GM23338 (cell line): ENCODE measurements around the gene ATP5F1B. TPM values are rescaled to one million over a fixed set of nuclear protein-coding genes. Genes with fewer than 3 reads are reported as not detected.

Source experiments
- ATAC-seq: fragments of 200-7000 bp; cut with Tn5 transposase; 3 replicates; pipeline ENCODE4 v1.9.1; 2020
- DNase-seq: peaks from one replicate; pipeline ENCODE4 v3.0.0-alpha.2; 2015; ENCODE audit warnings: low spot score
- H2AFZ ChIP-seq: fragments of 200-600 bp; sonication (generic); 2 replicates; pipeline ENCODE4 v1.8.0; 2016; ENCODE audit warnings: antibody characterized with exemption, mild to moderate bottlenecking, moderate library complexity
- H3F3A ChIP-seq: fragments of 200-600 bp; sonication (generic); replicated peaks from 2 replicates; pipeline ENCODE4 v1.8.0; 2017; ENCODE audit warnings: antibody characterized with exemption, mixed run types, low read depth
- H3K27ac ChIP-seq: fragments of 200-600 bp; sonication (generic); 2 replicates; pipeline ENCODE4 v1.6.1; 2016; ENCODE audit warnings: low read depth
- H3K27me3 ChIP-seq: fragments of 200-600 bp; sonication (generic); 2 replicates; pipeline ENCODE4 v1.8.0; 2016; ENCODE audit warnings: mild to moderate bottlenecking, mixed run types, moderate library complexity; ENCODE audit not compliant: insufficient read depth
- H3K36me3 ChIP-seq: fragments of 200-600 bp; sonication (generic); 2 replicates; pipeline ENCODE4 v1.8.0; 2016; ENCODE audit warnings: mild to moderate bottlenecking; ENCODE audit not compliant: insufficient read depth
- H3K4me1 ChIP-seq: fragments of 200-600 bp; sonication (generic); 2 replicates; pipeline ENCODE4 v1.8.0; 2016; ENCODE audit warnings: mild to moderate bottlenecking, moderate library complexity; ENCODE audit not compliant: insufficient read depth
- H3K4me2 ChIP-seq: fragments of 200-600 bp; sonication (generic); 2 replicates; pipeline ENCODE4 v1.7.1; 2017; ENCODE audit warnings: mixed run types
- H3K4me3 ChIP-seq: fragments of 200-600 bp; sonication (generic); 2 replicates; pipeline ENCODE4 v1.6.1; 2016; ENCODE audit warnings: mixed run types
- H3K79me2 ChIP-seq: fragments of 200-600 bp; sonication (generic); replicated peaks from 2 replicates; pipeline ENCODE4 v1.8.0; 2017; ENCODE audit warnings: mild to moderate bottlenecking; ENCODE audit not compliant: insufficient read depth
- H3K9me2 ChIP-seq: fragments of 200-600 bp; sonication (generic); 2 replicates; pipeline ENCODE4 v1.8.0; 2017; ENCODE audit not compliant: insufficient read depth
- H4K20me1 ChIP-seq: fragments of 200-600 bp; sonication (generic); replicated peaks from 2 replicates; pipeline ENCODE4 v1.8.0; 2017; ENCODE audit warnings: mild to moderate bottlenecking; ENCODE audit not compliant: insufficient read depth
- H3K27ac Mint-ChIP-seq: 2 replicates; pipeline ENCODE4 v1.8.0; 2020; ENCODE audit warnings: inconsistent platforms, mild to moderate bottlenecking, moderate library complexity, mixed read lengths
- H3K27me3 Mint-ChIP-seq: 3 replicates; pipeline ENCODE4 v1.8.0; 2022; ENCODE audit warnings: low read depth, mild to moderate bottlenecking, moderate library complexity, mixed read lengths, inconsistent platforms; ENCODE audit not compliant: insufficient read depth, poor library complexity
- H3K36me3 Mint-ChIP-seq: 3 replicates; pipeline ENCODE4 v1.8.0; 2021; ENCODE audit warnings: low read depth, mild to moderate bottlenecking, inconsistent platforms, moderate library complexity, mixed read lengths
- H3K4me1 Mint-ChIP-seq: 3 replicates; pipeline ENCODE4 v1.8.0; 2020; ENCODE audit warnings: mild to moderate bottlenecking, inconsistent platforms, mixed read lengths
- H3K4me3 Mint-ChIP-seq: 3 replicates; pipeline ENCODE4 v1.8.0; 2021; ENCODE audit warnings: moderate library complexity, mild to moderate bottlenecking, inconsistent platforms, mixed read lengths
- H3K9me3 Mint-ChIP-seq: 3 replicates; pipeline ENCODE4 v1.8.0; 2020; ENCODE audit warnings: moderate library complexity, mild to moderate bottlenecking, inconsistent platforms, mixed read lengths
- CREB1 ChIP-seq: fragments of 250-450 bp; sonication (Bioruptor Pico); IDR thresholded peaks from 2 replicates; pipeline ENCODE4 v1.5.0; 2020; ENCODE audit warnings: low read depth, mild to moderate bottlenecking, moderate library complexity
- CTCF ChIP-seq, 2 experiments: fragments of 200-600 bp in 1 of 2; sonication (generic) in 1 of 2; conservative IDR thresholded peaks; 2 replicates each; pipeline versions ENCODE4 v1.5.1 to v1.6.1; 2016 to 2017; ENCODE audit warnings: antibody characterized with exemption in 2 of 2, low read depth in 2 of 2, mild to moderate bottlenecking in 2 of 2, moderate library complexity in 1 of 2
- ETS1 ChIP-seq: IDR thresholded peaks from 2 replicates; pipeline ENCODE4 v1.6.1; 2016; ENCODE audit warnings: antibody characterized with exemption
- EZH2 ChIP-seq: fragments of 200-600 bp; sonication (generic); IDR thresholded peaks from one replicate; pipeline ENCODE4 v1.8.0; 2017; ENCODE audit warnings: antibody characterized with exemption, mild to moderate bottlenecking, low read depth; ENCODE audit not compliant: unreplicated experiment
- EZH2phosphoT487 ChIP-seq: fragments of 200-600 bp; sonication (generic); IDR thresholded peaks from one replicate; pipeline ENCODE4 v1.8.1; 2018; ENCODE audit warnings: antibody characterized with exemption; ENCODE audit not compliant: unreplicated experiment
- JUNB ChIP-seq: IDR thresholded peaks from one replicate; pipeline ENCODE4 v1.6.1; 2016; ENCODE audit warnings: antibody characterized with exemption; ENCODE audit not compliant: unreplicated experiment
- NANOG ChIP-seq: IDR thresholded peaks from 2 replicates; pipeline ENCODE4 v1.6.1; 2016; ENCODE audit warnings: antibody characterized with exemption, borderline replicate concordance
- POLR2AphosphoS5 ChIP-seq: IDR thresholded peaks from 2 replicates; pipeline ENCODE4 v1.6.1; 2016; ENCODE audit warnings: antibody characterized with exemption, low read depth
- STAT1 ChIP-seq: IDR thresholded peaks from one replicate; pipeline ENCODE4 v1.6.1; 2016; ENCODE audit warnings: antibody characterized with exemption; ENCODE audit not compliant: unreplicated experiment
- ZNF114 ChIP-seq: fragments of 250-450 bp; sonication (Bioruptor Pico); IDR thresholded peaks from 2 replicates; pipeline ENCODE4 v1.5.0; 2020; ENCODE audit warnings: mild to moderate bottlenecking, moderate library complexity
- ZNF331 ChIP-seq: fragments of 250-450 bp; sonication (Bioruptor Pico); IDR thresholded peaks from 2 replicates; pipeline ENCODE4 v1.5.0; 2020; ENCODE audit warnings: low read depth, mild to moderate bottlenecking, moderate library complexity
- ZNF462 ChIP-seq: fragments of 250-450 bp; sonication (Bioruptor Pico); IDR thresholded peaks from 2 replicates; pipeline ENCODE4 v1.5.0; 2020; ENCODE audit warnings: mild to moderate bottlenecking, moderate library complexity
- polyA plus RNA-seq: library from polyadenylated mRNA; unstranded; fragments of >200 nt; fragmentation: Nextera tagmentation; extraction: Ambion mirVana; gene quantifications from 2 replicates; pipeline ENCODE4 v1.2.1, GENCODE V29; 2016
- total RNA-seq: library from RNA; depleted of rRNA; stranded (reverse); fragments of >200 nt; shearing (Covaris generic); gene quantifications from 2 replicates; pipeline ENCODE4 v1.2.3, GENCODE V29; 2014

Gene ATP5F1B
- total and polyA plus RNA-seq, 2 experiments from 2014 or later, result 763 to 956 TPM

GRCh38 chr12:56682323-56682722, 36.5 kb upstream of the ATP5F1B start:
- no peak overlapping the region; the same call in 2 of the 3 replicates for H3K4me3 Mint-ChIP-seq
- ATAC-seq, result no peak

More at GRCh38 chr12:56682323-56682722, 36.5 kb upstream of the ATP5F1B start:
- no peak overlapping the region for H3K27ac ChIP-seq
- H3K4me3 ChIP-seq, result no peak overlapping the region
- no peak overlapping the region for H3K4me2 ChIP-seq
- peaks cover 100% of the 10 kb centered on the region for H3K79me2 ChIP-seq
- no peaks in the 10 kb centered on the region for H3K27me3 ChIP-seq
- H3K27ac Mint-ChIP-seq, result no peak overlapping the region; the same call in 1 of the 2 replicates
- TF ChIP-seq EZH2, result no peak
- TF ChIP-seq ZNF462 (CRISPR knock-in tag), result no peak
- TF ChIP-seq POLR2AphosphoS5, result no peak
- TF ChIP-seq ZNF114 (CRISPR knock-in tag), result no peak
- no peak for TF ChIP-seq CREB1 (CRISPR knock-in tag)
- no peak for TF ChIP-seq STAT1
- TF ChIP-seq ZNF331 (CRISPR knock-in tag), result no peak
- TF ChIP-seq ETS1, result no peak
- TF ChIP-seq JUNB, result no peak
- no peak for TF ChIP-seq CTCF (conservative IDR thresholded peaks at IDR 0.05; ENCODE audit: low read depth in 2 of 2)
- TF ChIP-seq EZH2phosphoT487, result no peak
- TF ChIP-seq NANOG, result no peak
- H3F3A ChIP-seq, result peaks cover 21% of the 10 kb centered on the region
- no peaks in the 10 kb centered on the region for H3K9me2 ChIP-seq
- H4K20me1 ChIP-seq, result peaks cover 91% of the 10 kb centered on the region
- H3K36me3 Mint-ChIP-seq, result peaks cover 80% of the 10 kb centered on the region
- H2AFZ ChIP-seq, result no peak overlapping the region
- peaks cover 23% of the 10 kb centered on the region for H3K27me3 Mint-ChIP-seq
- DNase-seq, result no peak
- peaks cover 13% of the 10 kb centered on the region; the same call in 1 of the 2 replicates for H3K36me3 ChIP-seq
- H3K4me1 ChIP-seq, result peaks cover 30% of the 10 kb centered on the region
- H3K9me3 Mint-ChIP-seq, result peaks cover 3% of the 10 kb centered on the region; the same call in 1 of the 3 replicates
- H3K4me1 Mint-ChIP-seq, result peaks cover 22% of the 10 kb centered on the region
